PC-3 (cell line): ENCODE results near the gene NKD2. TPM values are rescaled to one million over a fixed set of nuclear protein-coding genes. Genes with fewer than 3 reads are reported as not detected.

Source experiments
- ATAC-seq: fragments of 200-7000 bp; cut with Tn5 transposase; 2 replicates; pipeline ENCODE4 v1.9.1; 2020; ENCODE audit warnings: mild to moderate bottlenecking, moderate library complexity
- BruUV-seq: library from RNA; stranded (reverse); fragments of 400-500 nt; replicated peaks from 2 replicates; lab custom pipeline; 2021; lab: Mats Ljungman, UMichigan
- CTCF ChIA-PET: fragments of 300-600 bp; sonication (Branson Sonifier 250); formaldehyde crosslinking; loops from one replicate; lab custom pipeline; 2022; ENCODE audit warnings: antibody characterized with exemption; lab: Charles Lee
- POLR2A ChIA-PET: fragments of 300-600 bp; sonication (Branson Sonifier 250); formaldehyde crosslinking; loops from one replicate; lab custom pipeline; 2022; ENCODE audit warnings: antibody characterized with exemption; ENCODE audit not compliant: unreplicated experiment; lab: Charles Lee
- DNase-seq: peaks from one replicate; pipeline ENCODE4 v3.0.0-alpha.2; 2015
- H2AFZ ChIP-seq: fragments of 300-600 bp; sonication (generic); 2 replicates; pipeline ENCODE4 v1.6.0; 2016; ENCODE audit warnings: antibody characterized with exemption, low read length
- H3F3A ChIP-seq: fragments of 300-600 bp; sonication (generic); one replicate; pipeline ENCODE4 v1.6.0; 2017; ENCODE audit warnings: antibody characterized with exemption, low read length, control low read depth, mild to moderate bottlenecking; ENCODE audit not compliant: unreplicated experiment
- H3K27ac ChIP-seq: fragments of 300-600 bp; sonication (generic); 2 replicates; pipeline ENCODE4 v1.5.1; 2016; ENCODE audit warnings: mild to moderate bottlenecking, low read length
- H3K27me3 ChIP-seq: fragments of 300-600 bp; sonication (generic); 2 replicates; pipeline ENCODE4 v1.6.1; 2016; ENCODE audit warnings: low read length, mixed read lengths
- H3K36me3 ChIP-seq: fragments of 300-600 bp; sonication (generic); 2 replicates; pipeline ENCODE4 v1.6.1; 2016; ENCODE audit warnings: low read depth, mixed run types, low read length, mixed read lengths
- H3K4me1 ChIP-seq: fragments of 300-600 bp; sonication (generic); 2 replicates; pipeline ENCODE4 v1.5.1; 2016; ENCODE audit warnings: low read length; ENCODE audit not compliant: insufficient read depth
- H3K4me2 ChIP-seq: fragments of 300-600 bp; sonication (generic); 2 replicates; pipeline ENCODE4 v1.6.0; 2016; ENCODE audit warnings: low read length
- H3K4me3 ChIP-seq: fragments of 300-600 bp; sonication (generic); 2 replicates; pipeline ENCODE4 v1.5.1; 2016; ENCODE audit warnings: mild to moderate bottlenecking, low read length, mixed read lengths
- H3K79me2 ChIP-seq: fragments of 300-600 bp; sonication (generic); 2 replicates; pipeline ENCODE4 v1.6.1; 2017; ENCODE audit warnings: low read length, mixed read lengths
- H3K9ac ChIP-seq: fragments of 300-600 bp; sonication (generic); 2 replicates; pipeline ENCODE4 v1.6.0; 2016; ENCODE audit warnings: mild to moderate bottlenecking, low read length
- H3K9me2 ChIP-seq: fragments of 300-600 bp; sonication (generic); replicated peaks from 2 replicates; pipeline ENCODE4 v1.6.1; 2016; ENCODE audit warnings: mixed run types, low read length, mixed read lengths
- H3K9me3 ChIP-seq: fragments of 300-600 bp; sonication (generic); 2 replicates; pipeline ENCODE4 v1.6.1; 2016; ENCODE audit warnings: low read length, mixed read lengths
- H4K20me1 ChIP-seq: fragments of 300-600 bp; sonication (generic); 2 replicates; pipeline ENCODE4 v1.6.1; 2016; ENCODE audit warnings: low read length, mixed read lengths
- EZH2 ChIP-seq: fragments of 300-600 bp; sonication (generic); IDR thresholded peaks from one replicate; pipeline ENCODE4 v1.6.1; 2017; ENCODE audit warnings: antibody characterized with exemption, mild to moderate bottlenecking, low read length; ENCODE audit not compliant: unreplicated experiment
- EZH2phosphoT487 ChIP-seq: fragments of 300-600 bp; sonication (generic); IDR thresholded peaks from 2 replicates; pipeline ENCODE4 v1.6.1; 2018; ENCODE audit warnings: mild to moderate bottlenecking, antibody characterized with exemption, low read length, borderline replicate concordance
- intact Hi-C: fragments of 100-400 bp; cut with micrococcal nuclease; formaldehyde crosslinking; loops from 2 replicates; pipeline ENCODE4 v1.9.0; 2023
- total RNA-seq: library from RNA; depleted of rRNA; stranded (reverse); fragments of >200 nt; gene quantifications from 2 replicates; pipeline ENCODE4 v1.2.3, GENCODE V29; 2014
- TF ChIP-seq, protein P1 (sequence below): fragments of 300-600 bp; sonication (generic); conservative IDR thresholded peaks from 2 replicates; pipeline ENCODE4 v1.5.1; 2017; ENCODE audit warnings: antibody characterized with exemption, low read depth, mild to moderate bottlenecking, low read length

Gene NKD2
- total RNA-seq, 1 experiment from 2014 or later: 1.6 TPM

DNA sequence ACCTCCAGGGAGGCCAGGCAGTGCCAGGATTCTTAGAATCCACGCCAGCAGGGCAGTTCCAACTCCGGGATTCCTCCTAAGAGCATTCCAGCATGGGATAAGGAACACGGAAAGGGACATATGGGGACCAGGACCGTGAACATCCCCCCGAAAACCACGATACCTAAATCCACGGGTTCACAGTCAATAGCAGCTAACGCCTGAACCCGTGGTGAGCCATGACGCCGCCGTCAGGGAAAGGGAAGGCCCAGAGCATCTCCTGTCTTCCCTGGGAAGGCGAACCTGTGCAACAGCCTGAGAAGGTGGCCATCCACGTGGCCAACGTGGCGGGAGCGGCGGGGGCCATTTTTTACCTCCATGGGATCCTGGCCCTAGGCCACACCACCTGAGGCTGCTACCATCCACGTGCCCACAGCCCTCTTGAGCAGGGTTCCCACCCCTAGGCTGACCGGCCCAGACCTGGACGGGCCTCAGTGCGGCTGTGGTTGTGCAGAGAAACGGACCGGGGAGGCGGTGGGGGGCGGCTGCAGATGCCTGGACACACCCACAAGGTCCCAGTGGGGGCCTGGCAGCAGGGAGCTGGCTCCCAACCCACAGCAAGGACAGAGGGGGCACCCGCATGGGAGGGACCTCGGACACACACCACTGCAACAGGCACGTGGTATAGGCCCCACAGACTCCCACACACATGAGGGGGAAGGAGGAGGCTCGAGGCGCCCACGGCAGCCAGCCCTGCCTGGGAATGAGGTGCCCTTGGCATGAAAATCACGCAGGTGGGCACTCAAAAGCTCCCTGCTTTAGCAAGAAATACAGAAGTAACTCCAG lies 60.5 kb downstream of the NKD2 start:
- no peak overlapping the region for H3K4me2 ChIP-seq
- H3F3A ChIP-seq: no peaks in the 10 kb centered on the region
- H3K27me3 ChIP-seq: no peaks in the 10 kb centered on the region
- H2AFZ ChIP-seq: no peak overlapping the region
- no peaks in the 10 kb centered on the region for H4K20me1 ChIP-seq
- ATAC-seq: no peak
- ChIA-PET CTCF (no interaction called here), POLR2A (no interaction called here)
- no peak overlapping the region for H3K9ac ChIP-seq
- no peaks in the 10 kb centered on the region for H3K9me2 ChIP-seq
- no peak overlapping the region for H3K27ac ChIP-seq
- H3K9me3 ChIP-seq: no peaks in the 10 kb centered on the region
- H3K36me3 ChIP-seq: peaks cover 4% of the 10 kb centered on the region; the same call in 1 of the 2 replicates
- no peaks in the 10 kb centered on the region for H3K4me1 ChIP-seq
- intact Hi-C loops: no loop called here
- BruUV-seq: no TSS peak
- TF ChIP-seq, protein P1, sequence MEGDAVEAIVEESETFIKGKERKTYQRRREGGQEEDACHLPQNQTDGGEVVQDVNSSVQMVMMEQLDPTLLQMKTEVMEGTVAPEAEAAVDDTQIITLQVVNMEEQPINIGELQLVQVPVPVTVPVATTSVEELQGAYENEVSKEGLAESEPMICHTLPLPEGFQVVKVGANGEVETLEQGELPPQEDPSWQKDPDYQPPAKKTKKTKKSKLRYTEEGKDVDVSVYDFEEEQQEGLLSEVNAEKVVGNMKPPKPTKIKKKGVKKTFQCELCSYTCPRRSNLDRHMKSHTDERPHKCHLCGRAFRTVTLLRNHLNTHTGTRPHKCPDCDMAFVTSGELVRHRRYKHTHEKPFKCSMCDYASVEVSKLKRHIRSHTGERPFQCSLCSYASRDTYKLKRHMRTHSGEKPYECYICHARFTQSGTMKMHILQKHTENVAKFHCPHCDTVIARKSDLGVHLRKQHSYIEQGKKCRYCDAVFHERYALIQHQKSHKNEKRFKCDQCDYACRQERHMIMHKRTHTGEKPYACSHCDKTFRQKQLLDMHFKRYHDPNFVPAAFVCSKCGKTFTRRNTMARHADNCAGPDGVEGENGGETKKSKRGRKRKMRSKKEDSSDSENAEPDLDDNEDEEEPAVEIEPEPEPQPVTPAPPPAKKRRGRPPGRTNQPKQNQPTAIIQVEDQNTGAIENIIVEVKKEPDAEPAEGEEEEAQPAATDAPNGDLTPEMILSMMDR: no peak
- no peak for TF ChIP-seq EZH2
- TF ChIP-seq EZH2phosphoT487: no peak
- no peak for DNase-seq
- H3K79me2 ChIP-seq: no peaks in the 10 kb centered on the region
- no peak overlapping the region for H3K4me3 ChIP-seq

DNA sequence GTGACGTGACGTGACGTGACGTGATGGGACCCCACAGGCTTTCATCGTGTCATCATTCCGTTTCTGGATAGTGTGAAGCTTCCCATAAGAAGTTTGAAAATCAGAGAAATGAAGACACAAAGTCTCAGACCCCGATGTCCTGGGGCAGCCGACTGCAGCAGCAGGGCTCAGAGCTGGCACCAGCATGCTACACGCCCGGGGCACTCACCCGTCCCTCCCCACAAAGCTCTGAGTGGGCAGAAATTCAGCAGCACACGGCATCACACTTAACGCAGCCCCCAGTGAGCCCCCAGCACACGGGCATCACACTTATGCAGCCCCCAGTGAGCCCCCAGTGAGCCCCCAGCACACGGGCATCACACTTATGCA lies 61.1 kb downstream of the NKD2 start:
- Histone ChIP-seq H3K9ac (no peak overlapping the region), H3K27me3 (no peaks in the 10 kb centered on the region), H3K9me3 (no peaks in the 10 kb centered on the region), H3K27ac (no peak overlapping the region), H2AFZ (no peak overlapping the region), H3K9me2 (no peaks in the 10 kb centered on the region), H3K36me3 (peaks cover 4% of the 10 kb centered on the region; the same call in 1 of the 2 replicates), H3K4me1 (no peaks in the 10 kb centered on the region), H3F3A (no peaks in the 10 kb centered on the region), H3K79me2 (no peaks in the 10 kb centered on the region), H4K20me1 (no peaks in the 10 kb centered on the region), H3K4me2 (no peak overlapping the region), H3K4me3 (no peak overlapping the region)
- no peak for TF ChIP-seq EZH2
- no peak for TF ChIP-seq EZH2phosphoT487
- TF ChIP-seq, protein P1: no peak
- DNase-seq (no peak), ATAC-seq (no peak)
- intact Hi-C loops: no loop called here
- no TSS peak for BruUV-seq
- POLR2A ChIA-PET: no interaction called here
- CTCF ChIA-PET: no interaction called here
